Liver (tissue), 3 donors: Measurements from ENCODE around the gene CEND1.

Experiments
- ATF3 ChIP-seq: IDR thresholded peaks from 2 replicates; pipeline ENCODE4 v1.6.1; 2016; ENCODE audit warnings: antibody characterized with exemption
- CTCF ChIP-seq: fragments of 150-350 bp; IDR thresholded peaks from 2 replicates; pipeline ENCODE4 v1.5.1; 2017; ENCODE audit warnings: improper control_type of control experiment, low read depth, low read length; ENCODE audit not compliant: missing input control
- EGR1 ChIP-seq, 2 donors: IDR thresholded peaks; 2 replicates each; pipeline ENCODE4 v1.6.1; 2016 to 2018; ENCODE audit warnings: antibody characterized with exemption in 2 of 2, low read depth in 2 of 2
- HNF4A ChIP-seq, 2 donors: conservative IDR thresholded peaks; 2 replicates each; pipeline ENCODE4 v1.6.1; 2016; ENCODE audit warnings: antibody characterized with exemption in 2 of 2, mild to moderate bottlenecking in 2 of 2
- JUND ChIP-seq, 2 donors: IDR thresholded peaks; 2 replicates each; pipeline ENCODE4 v1.6.1; 2016; ENCODE audit warnings: antibody characterized with exemption in 2 of 2
- NR2F2 ChIP-seq: IDR thresholded peaks from 2 replicates; pipeline ENCODE4 v1.6.1; 2016; ENCODE audit warnings: antibody characterized with exemption
- RAD21 ChIP-seq, 2 donors: IDR thresholded peaks; 2 replicates each; pipeline ENCODE4 v1.6.1; 2016; ENCODE audit warnings: antibody characterized with exemption in 2 of 2, mild to moderate bottlenecking in 2 of 2
- REST ChIP-seq: IDR thresholded peaks from 2 replicates; pipeline ENCODE4 v1.6.1; 2016; ENCODE audit warnings: antibody characterized with exemption, mild to moderate bottlenecking
- RXRA ChIP-seq, 2 donors: IDR thresholded peaks; 2 replicates each; pipeline ENCODE4 v1.6.1; 2017 to 2018; ENCODE audit warnings: antibody characterized with exemption in 2 of 2, mild to moderate bottlenecking in 1 of 2
- SP1 ChIP-seq: IDR thresholded peaks from 2 replicates; pipeline ENCODE4 v1.6.1; 2018; ENCODE audit warnings: antibody characterized with exemption, mild to moderate bottlenecking
- TAF1 ChIP-seq: conservative IDR thresholded peaks from 2 replicates; pipeline ENCODE4 v1.6.1; 2016; ENCODE audit warnings: antibody characterized with exemption, mild to moderate bottlenecking
- TF ChIP-seq, protein P1 (sequence below): IDR thresholded peaks from 2 replicates; pipeline ENCODE4 v1.6.1; 2016; ENCODE audit warnings: antibody characterized with exemption
- donor health status: healthy.
- donor health status: healthy.

DNA sequence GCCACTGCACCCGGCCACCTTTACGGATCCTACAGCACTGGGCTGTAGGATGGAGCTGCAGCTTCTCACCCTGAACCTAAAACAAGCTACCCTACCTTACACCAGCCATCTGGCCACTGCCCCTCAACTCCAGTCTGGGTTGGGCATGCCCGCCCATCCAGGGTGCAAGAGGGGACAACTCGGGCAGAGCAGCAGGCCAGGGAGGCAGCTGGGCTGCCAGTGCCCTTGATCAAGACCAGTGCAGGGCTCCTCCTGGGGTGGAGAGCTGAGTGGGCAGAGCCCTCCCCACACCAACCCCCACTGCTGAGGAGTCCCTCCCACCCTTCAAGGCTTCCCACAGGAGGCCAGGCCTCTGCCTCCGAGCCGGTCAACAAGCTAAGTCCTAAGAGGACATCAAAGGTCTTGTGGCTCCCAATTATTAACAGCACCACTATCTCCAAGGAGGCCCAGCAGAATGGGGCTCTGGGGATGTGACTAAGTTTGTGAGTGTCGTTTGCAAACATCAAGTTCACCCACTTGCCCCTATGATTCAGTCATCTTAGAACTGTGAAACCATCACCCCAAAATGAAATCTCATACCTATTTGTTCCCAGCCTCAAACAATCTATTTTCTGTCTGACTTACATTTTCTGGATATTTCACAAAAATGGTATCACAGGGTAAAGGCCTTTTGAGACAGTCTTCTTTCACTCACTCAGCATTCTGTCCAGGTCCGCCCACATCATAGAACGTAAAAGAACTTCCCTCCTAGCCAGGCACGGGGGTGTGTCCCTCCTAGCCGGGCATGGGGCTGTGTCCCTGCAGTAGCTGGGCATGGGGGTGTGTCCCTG, 23.6 kb downstream of the CEND1 start:
- TF ChIP-seq CTCF (no peak), RAD21 (IDR thresholded peaks at IDR 0.05) (no peak), REST (no peak), HNF4A (conservative IDR thresholded peaks at IDR 0.05) (no peak), RXRA (IDR thresholded peaks at IDR 0.05) (no peak), SP1 (no peak), TAF1 (no peak), EGR1 (IDR thresholded peaks at IDR 0.05; ENCODE audit: low read depth in 2 of 2) (no peak), NR2F2 (no peak), JUND (IDR thresholded peaks at IDR 0.05) (no peak), ATF3 (no peak)
- TF ChIP-seq, protein P1, sequence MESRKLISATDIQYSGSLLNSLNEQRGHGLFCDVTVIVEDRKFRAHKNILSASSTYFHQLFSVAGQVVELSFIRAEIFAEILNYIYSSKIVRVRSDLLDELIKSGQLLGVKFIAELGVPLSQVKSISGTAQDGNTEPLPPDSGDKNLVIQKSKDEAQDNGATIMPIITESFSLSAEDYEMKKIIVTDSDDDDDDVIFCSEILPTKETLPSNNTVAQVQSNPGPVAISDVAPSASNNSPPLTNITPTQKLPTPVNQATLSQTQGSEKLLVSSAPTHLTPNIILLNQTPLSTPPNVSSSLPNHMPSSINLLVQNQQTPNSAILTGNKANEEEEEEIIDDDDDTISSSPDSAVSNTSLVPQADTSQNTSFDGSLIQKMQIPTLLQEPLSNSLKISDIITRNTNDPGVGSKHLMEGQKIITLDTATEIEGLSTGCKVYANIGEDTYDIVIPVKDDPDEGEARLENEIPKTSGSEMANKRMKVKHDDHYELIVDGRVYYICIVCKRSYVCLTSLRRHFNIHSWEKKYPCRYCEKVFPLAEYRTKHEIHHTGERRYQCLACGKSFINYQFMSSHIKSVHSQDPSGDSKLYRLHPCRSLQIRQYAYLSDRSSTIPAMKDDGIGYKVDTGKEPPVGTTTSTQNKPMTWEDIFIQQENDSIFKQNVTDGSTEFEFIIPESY = no peak
